HG03575 (cell line): ENCODE measurements around the gene OSM.
"Not testable (repeated sequence)": the region's sequence is repeated elsewhere in the genome, so short reads cannot be mapped to it uniquely, and the experiment has no call there.

ENCODE experiments used
- ATAC-seq: cut with Tn5 transposase; IDR thresholded peaks from one replicate; pipeline ENCODE4 v1.9.1; 2021; ENCODE audit not compliant: unreplicated experiment, insufficient number of reproducible peaks, low FRiP score; ENCODE audit errors: extremely low read depth

Gene OSM

DNA sequence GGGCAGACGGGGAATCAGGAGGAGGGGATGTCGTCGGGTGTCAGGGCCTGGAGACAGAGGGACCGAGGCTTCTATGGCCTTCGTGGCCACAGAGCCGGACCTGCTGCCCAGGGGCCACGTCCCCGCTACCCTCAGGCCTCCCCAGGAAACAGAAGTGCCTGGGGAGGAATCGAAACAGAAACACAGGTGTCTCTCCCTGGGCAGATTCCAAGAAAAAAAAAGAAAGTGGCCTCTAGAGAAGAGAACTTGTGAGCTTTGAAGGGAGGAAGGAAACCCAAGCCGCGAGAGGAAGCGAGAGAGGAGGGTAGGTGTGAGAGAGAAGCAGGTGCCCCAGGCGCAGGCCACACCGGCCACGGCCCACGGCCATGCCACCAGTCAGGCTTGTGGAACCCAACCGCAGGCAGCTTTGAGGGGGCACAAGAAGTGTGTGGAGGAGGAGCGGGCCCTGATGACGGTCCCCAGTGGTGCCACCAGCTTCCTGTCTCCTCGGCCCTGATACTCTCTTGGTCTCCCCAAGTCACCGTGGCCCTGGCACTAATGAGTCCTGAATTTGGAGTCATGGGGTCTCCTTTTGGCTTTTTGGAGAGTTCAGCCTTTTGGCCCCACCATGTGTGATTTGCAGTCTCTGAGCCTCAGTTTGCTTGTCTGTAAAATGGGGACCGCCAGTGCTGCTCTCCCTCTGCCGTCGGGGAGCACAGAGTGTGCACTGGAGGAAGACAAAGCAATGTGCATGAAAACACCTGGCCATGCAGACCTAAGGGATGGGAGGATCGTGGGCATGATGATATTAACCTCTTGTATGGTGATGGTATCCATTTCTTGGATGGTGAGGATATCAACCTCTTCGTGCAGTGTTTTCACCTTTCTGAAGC lies 45.3 kb downstream of the OSM start:
- ATAC-seq, result no peak

- no peak for ATAC-seq
These were observed 46.2 kb downstream of the OSM start for GRCh38 chr22:30220338-30221012.

DNA sequence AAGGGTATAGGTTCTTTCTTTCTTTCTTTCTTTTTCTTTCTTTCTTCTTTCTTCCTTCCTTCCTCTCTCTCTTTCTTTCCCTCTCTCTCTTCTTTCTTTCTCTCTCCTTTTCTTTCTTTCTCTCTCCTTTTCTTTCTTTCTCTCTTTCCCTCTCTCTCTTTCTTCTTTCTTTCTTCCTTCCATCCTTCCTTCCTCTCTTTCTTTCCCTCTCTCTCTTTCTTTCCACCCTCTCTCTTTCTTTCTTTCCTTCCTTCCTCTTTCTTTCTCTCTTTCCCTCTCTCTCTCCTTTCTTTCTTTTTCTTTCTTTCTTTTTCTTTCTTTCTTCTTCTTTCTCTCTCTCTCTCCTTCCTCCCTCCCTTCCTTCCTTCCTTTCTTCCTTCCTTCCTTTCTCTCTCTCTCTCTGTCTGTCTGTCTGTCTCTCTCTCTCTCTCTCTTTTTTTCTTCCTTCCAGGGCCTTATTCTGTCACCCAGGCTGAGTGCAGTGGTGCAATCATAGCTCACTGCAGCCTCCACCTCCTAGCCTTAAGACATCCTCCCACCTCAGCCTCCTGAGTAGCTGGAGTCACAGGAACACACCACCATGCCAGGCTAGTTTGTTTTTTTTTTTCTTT lies 46.9 kb downstream of the OSM start:
- ATAC-seq, result no peak

DNA sequence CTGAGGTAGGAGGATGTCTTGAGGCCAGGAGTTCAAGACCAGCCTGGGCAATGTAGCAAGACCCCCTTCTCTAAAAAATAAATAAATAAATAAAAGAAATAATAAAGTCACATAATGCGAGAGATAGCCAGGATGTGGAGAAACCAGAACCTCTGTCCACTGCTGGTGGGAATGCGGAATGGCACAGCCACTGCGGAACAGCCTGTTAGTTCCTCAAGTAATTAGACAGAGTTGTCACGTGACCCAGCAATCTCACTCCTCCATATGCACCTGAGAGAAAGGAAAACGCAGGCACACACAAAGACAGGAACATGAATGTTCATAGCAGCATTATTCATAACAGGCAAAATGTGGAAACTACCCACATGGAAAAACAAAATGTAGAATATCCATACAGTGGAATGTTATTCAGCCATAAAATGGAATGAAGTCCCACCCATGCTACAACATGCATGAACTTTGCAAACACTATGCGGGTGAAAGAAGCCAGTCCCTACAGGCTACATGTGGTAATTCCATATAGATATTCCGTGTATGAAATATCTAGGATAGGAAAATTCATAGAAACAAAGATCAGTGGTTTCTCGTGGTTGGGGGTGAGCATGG lies 47.5 kb downstream of the OSM start:
- ATAC-seq, result no peak

GRCh38 chr22:30217698-30218560 lies 48.7 kb downstream of the OSM start:
- no peak for ATAC-seq

GRCh38 chr22:30216710-30217109 lies 49.9 kb downstream of the OSM start:
- ATAC-seq, result no peak

GRCh38 chr22:30216272-30216671 lies 50.4 kb downstream of the OSM start:
- ATAC-seq, result not testable (repeated sequence)

- ATAC-seq, result no peak
These were observed 51.8 kb downstream of the OSM start for GRCh38 chr22:30214703-30215407.

GRCh38 chr22:30212996-30213441 lies 53.6 kb downstream of the OSM start:
- ATAC-seq, result no peak
